A673 (cell line): Measurements from ENCODE around the gene SYP. TPM values are rescaled to one million over a fixed set of nuclear protein-coding genes. Genes with fewer than 3 reads are reported as not detected.

Experiments
- Bru-seq: library from RNA; stranded (reverse); fragments of 400-500 nt; gene quantifications from one replicate; lab custom pipeline; 2021; lab: Mats Ljungman, UMichigan
- BruChase-seq, 2 experiments: library from RNA; stranded (reverse); fragments of 400-500 nt; gene quantifications; one replicate each; lab custom pipeline; 2021; lab: Mats Ljungman, UMichigan
- BruUV-seq: library from RNA; stranded (reverse); fragments of 400-500 nt; replicated peaks from 2 replicates; lab custom pipeline; 2021; lab: Mats Ljungman, UMichigan
- CTCF ChIA-PET: fragments of 300-600 bp; sonication (Branson Sonifier 250); formaldehyde crosslinking; loops from one replicate; lab custom pipeline; 2022; ENCODE audit warnings: antibody characterized with exemption; lab: Charles Lee
- POLR2A ChIA-PET: fragments of 300-600 bp; sonication (Branson Sonifier 250); formaldehyde crosslinking; loops from one replicate; lab custom pipeline; 2022; ENCODE audit warnings: antibody characterized with exemption; ENCODE audit not compliant: low non-redundant PET; lab: Charles Lee
- DNase-seq: peaks from one replicate; pipeline ENCODE4 v3.0.0-alpha.2; 2015; ENCODE audit warnings: low spot score
- H3K27ac ChIP-seq: fragments of 200-600 bp; sonication (generic); 2 replicates; pipeline ENCODE4 v1.5.1; 2016; ENCODE audit warnings: mixed run types, low read depth, mild to moderate bottlenecking, mixed read lengths, antibody characterized with exemption, low read length; ENCODE audit not compliant: poor library complexity, severe bottlenecking
- H3K27me3 ChIP-seq: fragments of 200-600 bp; sonication (generic); replicated peaks from 2 replicates; pipeline ENCODE4 v1.6.1; 2017; ENCODE audit warnings: mixed run types, low read depth, mild to moderate bottlenecking, mixed read lengths, antibody characterized with exemption, low read length; ENCODE audit not compliant: insufficient read depth, poor library complexity
- H3K36me3 ChIP-seq: fragments of 200-600 bp; sonication (generic); 2 replicates; pipeline ENCODE4 v1.6.1; 2016; ENCODE audit warnings: mixed run types, mild to moderate bottlenecking, mixed read lengths, antibody characterized with exemption, low read length; ENCODE audit not compliant: insufficient read depth, poor library complexity, severe bottlenecking
- H3K4me1 ChIP-seq: fragments of 200-600 bp; sonication (generic); 2 replicates; pipeline ENCODE4 v1.6.1; 2017; ENCODE audit warnings: mixed run types, mild to moderate bottlenecking, mixed read lengths, antibody characterized with exemption, low read length; ENCODE audit not compliant: insufficient read depth, poor library complexity, severe bottlenecking
- H3K4me3 ChIP-seq: fragments of 200-600 bp; sonication (generic); 2 replicates; pipeline ENCODE4 v1.5.1; 2016; ENCODE audit warnings: low read depth, mixed run types, mild to moderate bottlenecking, mixed read lengths, low read length; ENCODE audit not compliant: poor library complexity, severe bottlenecking
- H3K9me3 ChIP-seq: fragments of 200-600 bp; sonication (generic); 2 replicates; pipeline ENCODE4 v1.6.1; 2016; ENCODE audit warnings: mixed run types, low read depth, mild to moderate bottlenecking, mixed read lengths, antibody characterized with exemption, low read length; ENCODE audit not compliant: poor library complexity, severe bottlenecking
- CTCF ChIP-seq: fragments of 300-800, 200-600 bp; sonication (generic); conservative IDR thresholded peaks from 2 replicates; pipeline ENCODE4 v1.5.1; 2017; ENCODE audit warnings: low read depth, mild to moderate bottlenecking, antibody characterized with exemption, low read length, moderate library complexity, mixed read lengths
- EZH2 ChIP-seq: fragments of 200-600 bp; sonication (generic); IDR thresholded peaks from 2 replicates; pipeline ENCODE4 v1.6.1; 2017; ENCODE audit warnings: borderline replicate concordance, low read depth, mild to moderate bottlenecking, mixed read lengths, antibody characterized with exemption, low read length; ENCODE audit not compliant: poor library complexity, severe bottlenecking
- intact Hi-C: fragments of 100-400 bp; cut with micrococcal nuclease; formaldehyde crosslinking; loops from one replicate; pipeline ENCODE4 v1.10.0; 2022; ENCODE audit not compliant: unreplicated experiment
- long read RNA-seq: library from polyadenylated mRNA; stranded (forward); transcript quantifications from one replicate; pipeline ENCODE4 v2.0.0, GENCODE V29; 2022
- total RNA-seq: library from RNA; stranded (reverse); gene quantifications from 2 replicates; pipeline ENCODE4 v1.2.3, GENCODE V29; 2021

Gene SYP
- total RNA-seq (14.6 and 16.3 TPM in 2 replicates), Bru-seq, nascent RNA (percentile 53 among the genes with signal in this experiment), BruChase-seq, experiment 1, labeled RNA remaining after a 2-hour chase (percentile 63 among the genes with signal in this experiment), BruChase-seq, experiment 2, labeled RNA remaining after a 6-hour chase (percentile 73 among the genes with signal in this experiment)
- long read RNA-seq, transcript SYP-201 (7 exons, 2,498 nt): major isoform, 7 of 13 reads
- long read RNA-seq, partial matches to known transcripts: 0 of 13 reads
- long read RNA-seq, other reads (novel, unspliced or antisense): 5 of 13 reads

DNA sequence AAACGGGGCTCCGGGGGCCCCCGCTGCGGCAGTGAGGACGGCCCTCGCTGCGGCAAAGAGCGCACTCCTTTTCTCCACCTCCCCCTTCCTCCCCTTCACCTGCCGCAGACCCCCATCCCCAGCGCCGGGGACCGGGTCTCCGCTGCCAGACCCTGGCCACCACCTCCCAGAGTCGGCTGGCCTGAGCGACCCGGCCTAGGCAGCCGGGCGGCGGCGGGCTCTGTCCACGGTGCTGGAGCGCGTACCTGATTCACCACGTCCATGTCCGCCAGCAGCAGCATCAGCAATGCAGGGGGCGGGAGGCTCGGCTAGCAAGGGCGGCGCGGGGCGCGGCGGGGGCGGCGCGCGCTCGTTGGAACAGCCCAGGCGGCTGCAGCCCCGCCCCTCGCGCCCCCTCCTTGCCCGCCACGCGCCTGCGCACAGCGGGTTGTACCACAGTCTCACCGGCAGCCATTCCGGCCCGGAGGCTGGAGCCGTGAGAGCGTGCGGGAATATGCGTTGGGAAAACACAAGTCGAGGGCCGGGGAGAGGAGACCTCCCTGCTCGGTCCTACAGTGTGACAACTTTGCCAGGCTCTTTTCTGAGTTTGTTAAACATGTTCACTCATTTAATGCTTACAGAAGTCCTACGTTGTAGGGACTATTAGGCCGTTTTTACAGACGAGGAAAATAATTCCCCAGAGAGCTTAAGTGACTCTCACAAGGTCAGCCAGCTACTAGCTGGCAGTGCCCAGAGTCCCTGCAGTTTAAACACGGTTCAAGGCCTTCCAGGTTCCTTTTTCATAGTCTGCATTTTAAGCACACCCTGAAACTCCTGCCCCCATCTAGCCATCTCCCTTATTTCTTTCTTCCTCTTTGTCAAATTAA is at the start of gene SYP:
Gene SYP (minus strand): TSS at position 288 of the 866 bp plus-strand sequence. CDS start 7 bp downstream, at position 281.
- H3K27me3 ChIP-seq: no peaks in the 10 kb centered on the region
- peak within 1 kb of the TSS; percentile 56 for H3K4me3 ChIP-seq
- CTCF ChIA-PET: no interaction called here
- POLR2A ChIA-PET: no interaction called here
- TF ChIP-seq EZH2: no peak
- TF ChIP-seq CTCF: no peak
- peak; percentile 86 for DNase-seq
- H3K36me3 ChIP-seq: no peaks in the 10 kb centered on the region
- no peak within 1 kb of the TSS for H3K27ac ChIP-seq
- H3K4me1 ChIP-seq: peaks cover 4% of the 10 kb centered on the region
- intact Hi-C loops: no loop called here
- BruUV-seq: no TSS peak
- no peaks in the 10 kb centered on the region for H3K9me3 ChIP-seq

DNA sequence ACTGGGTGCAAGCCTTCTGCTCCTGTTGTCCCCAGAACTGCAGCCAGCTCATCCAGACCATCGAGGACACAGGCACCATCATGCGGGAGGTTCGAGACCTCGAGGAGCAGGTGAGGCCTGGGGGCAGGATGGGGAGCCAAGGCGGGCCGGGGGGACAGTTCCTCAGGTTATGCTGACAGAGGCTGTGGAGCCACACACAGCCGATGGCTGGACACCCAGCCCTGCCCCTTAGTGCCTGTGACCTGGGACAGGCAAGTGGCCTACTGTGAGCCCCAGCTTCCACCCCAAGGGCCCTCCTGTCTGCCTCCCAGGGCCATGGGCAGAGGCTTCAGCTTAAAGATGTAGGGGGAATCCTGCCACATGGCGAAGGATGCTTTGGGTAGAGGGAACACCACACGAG is 49.6 kb upstream of the SYP start:
- Histone ChIP-seq H3K27ac (no peak overlapping the region), H3K27me3 (no peaks in the 10 kb centered on the region), H3K4me1 (no peaks in the 10 kb centered on the region), H3K9me3 (no peaks in the 10 kb centered on the region), H3K36me3 (no peaks in the 10 kb centered on the region), H3K4me3 (no peak overlapping the region)
- DNase-seq: no peak
- POLR2A ChIA-PET: no interaction called here
- TSS peak; percentile 14 for BruUV-seq
- intact Hi-C loops: no loop called here
- CTCF ChIA-PET: no interaction called here
- TF ChIP-seq EZH2 (no peak), CTCF (no peak)

GRCh38 chrX:49249071-49249470 is 49.1 kb upstream of the SYP start:
- no peak for DNase-seq
- POLR2A ChIA-PET: no interaction called here
- Histone ChIP-seq H3K4me3 (no peak overlapping the region), H3K36me3 (no peaks in the 10 kb centered on the region), H3K4me1 (no peaks in the 10 kb centered on the region), H3K9me3 (no peaks in the 10 kb centered on the region), H3K27me3 (no peaks in the 10 kb centered on the region), H3K27ac (no peak overlapping the region)
- TF ChIP-seq EZH2 (no peak), CTCF (no peak)
- CTCF ChIA-PET: no interaction called here
- no TSS peak for BruUV-seq
- intact Hi-C loops: no loop called here
